NCI-H2196 treated with DMSO at 0.1 percent for 48 hours (cell line): ENCODE measurements around the gene PRAMEF27.
"Not testable (repeated sequence)": the region's sequence is repeated elsewhere in the genome, so short reads cannot be mapped to it uniquely, and the experiment has no call there.

Experiments
- DNase-seq: peaks from one replicate; lab custom pipeline; 2025; ENCODE audit not compliant: unreplicated experiment; lab: John Stamatoyannopoulos, UW

The PRAMEF27 gene

DNA sequence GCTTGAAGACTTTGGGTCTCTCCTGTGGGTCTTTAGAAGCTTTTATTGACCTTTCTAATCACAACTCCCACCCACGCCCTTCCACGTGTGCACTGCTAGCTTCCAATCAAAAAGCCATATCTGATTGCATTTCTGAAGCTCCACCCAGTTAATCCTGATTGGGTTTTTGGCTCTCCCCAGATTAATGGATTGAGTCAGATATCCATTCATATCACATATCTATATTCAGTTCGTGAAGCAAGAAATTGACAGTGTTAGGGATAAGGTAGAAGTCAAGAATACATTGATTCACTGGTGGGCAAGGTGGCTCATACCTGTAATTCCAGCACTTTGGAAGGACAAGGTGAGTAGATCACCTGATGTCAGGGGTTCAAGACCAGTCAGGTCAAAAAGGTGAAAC, at the start of gene PRAMEF27:
PRAMEF27 (minus strand) TSS at position 101 of the 400 bp plus-strand sequence. CDS start 2,916 bp downstream, outside the sequence.
- not testable (repeated sequence) for DNase-seq

DNA sequence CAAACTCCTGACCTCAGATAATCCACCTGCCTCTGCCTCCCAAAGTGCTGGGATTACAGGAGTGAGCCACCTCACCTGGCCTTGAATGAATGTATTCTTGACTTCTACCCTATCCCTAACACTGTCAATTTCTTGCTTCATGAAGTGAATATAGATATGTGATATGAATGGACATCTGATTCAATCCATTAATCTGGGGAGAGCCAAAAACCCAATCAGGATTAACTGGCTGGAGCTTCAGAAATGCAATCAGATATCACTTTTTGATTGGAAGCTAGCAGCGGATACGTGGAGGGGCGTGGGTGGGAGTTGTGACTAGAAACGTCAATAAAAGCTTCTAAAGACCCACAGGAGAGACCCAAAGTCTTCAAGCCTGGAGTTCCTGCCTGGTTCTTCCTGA, 14.1 kb upstream of the PRAMEF27 start, which contains the start of gene PRAMEF25:
PRAMEF25 (plus strand) TSS at position 301 of the 400 bp plus-strand sequence. CDS start 2,920 bp downstream, outside the sequence.
- DNase-seq: not testable (repeated sequence)

DNA sequence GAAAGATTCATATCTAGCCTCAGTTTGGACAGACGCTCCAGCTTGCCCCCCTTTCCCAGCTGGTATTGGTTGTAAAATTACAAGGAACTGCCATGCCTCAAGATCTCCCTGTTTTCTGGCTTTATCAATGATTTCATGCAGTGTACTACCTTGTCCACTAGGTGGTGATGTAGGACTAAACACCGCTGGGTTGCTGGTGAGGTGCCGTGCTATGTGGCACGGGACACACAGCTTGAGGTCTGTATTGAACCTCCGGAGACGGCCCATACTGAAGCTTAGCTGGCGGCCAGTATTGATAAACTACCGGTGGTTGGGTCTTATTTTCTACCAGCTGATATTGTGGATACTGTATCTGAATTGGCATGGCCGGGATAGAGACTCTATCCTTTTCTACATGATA, 36.5 kb downstream of the PRAMEF27 start:
- DNase-seq: not testable (repeated sequence)

DNA sequence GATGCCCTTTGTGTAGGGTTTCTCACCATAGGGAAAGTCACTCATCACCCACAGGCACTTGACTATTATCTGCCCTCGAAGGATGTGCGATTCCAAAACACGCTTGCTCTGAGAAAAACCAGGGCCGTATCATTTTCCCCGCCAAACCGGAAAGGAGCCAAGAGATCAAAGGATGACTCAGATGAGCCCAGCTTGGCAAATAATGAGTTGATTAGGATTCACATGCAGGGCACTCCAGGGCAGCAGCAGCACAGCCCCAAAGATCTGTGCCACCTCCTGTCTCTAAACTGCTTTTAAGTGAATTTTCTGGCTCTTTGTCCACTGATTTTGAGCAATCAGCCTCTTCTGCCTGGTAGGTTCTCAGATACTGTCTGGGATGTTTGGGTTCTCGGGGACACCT, 44.4 kb downstream of the PRAMEF27 start:
- not testable (repeated sequence) for DNase-seq

DNA sequence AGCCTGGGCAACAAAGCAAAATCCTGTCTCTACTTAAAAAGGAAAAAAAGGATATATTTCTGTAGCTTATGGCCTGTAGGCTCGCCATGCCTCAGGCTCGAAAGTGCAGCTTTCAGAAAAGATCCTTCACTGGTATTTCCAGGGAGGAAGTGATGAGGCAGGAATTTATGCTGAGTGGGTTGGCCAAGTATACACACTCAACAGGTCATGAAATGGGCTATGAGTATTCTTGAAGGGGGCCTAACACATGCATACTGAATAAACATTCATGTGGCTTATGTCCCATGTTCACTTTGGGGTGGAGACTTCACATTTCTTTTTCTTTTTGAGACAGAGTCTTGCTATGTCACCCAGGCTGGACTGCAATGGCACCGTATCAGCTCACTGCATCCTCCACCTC, 47.0 kb downstream of the PRAMEF27 start:
- not testable (repeated sequence) for DNase-seq

DNA sequence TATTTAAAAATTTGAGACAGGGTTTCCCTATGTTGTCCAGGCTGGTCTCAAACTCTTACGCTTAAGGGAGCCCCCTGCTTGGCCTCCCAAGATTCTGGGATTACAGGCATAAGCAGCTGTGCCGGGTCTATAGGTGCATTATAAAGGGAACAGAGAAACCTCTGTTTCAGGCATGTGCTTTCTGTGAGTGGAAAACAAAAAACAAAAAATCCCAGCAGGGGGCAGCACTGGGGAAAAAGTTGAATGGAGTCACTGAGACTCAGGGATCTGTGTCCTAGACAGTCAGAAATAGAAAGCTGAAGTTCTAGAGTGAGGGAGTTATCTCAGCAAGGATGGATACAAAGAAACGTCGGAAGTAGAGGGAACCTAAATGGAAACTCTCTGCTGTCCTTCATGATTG, 50.6 kb downstream of the PRAMEF27 start:
- not testable (repeated sequence) for DNase-seq
